Tibial nerve (tissue), 4 donors: ENCODE measurements around the gene LGALS14. TPM values are rescaled to one million over a fixed set of nuclear protein-coding genes. Genes with fewer than 3 reads are reported as not detected.

Experiments
- DNase-seq, 2 donors: peaks; one replicate each; pipeline ENCODE4 v3.0.0-alpha.2; 2019; ENCODE audit warnings: low spot score in 2 of 2
- H3K27ac ChIP-seq, 4 donors: fragments of 200-600 bp; sonication (generic) in 3 of 4; one replicate each; pipeline ENCODE4 v1.5.1; 2017 to 2019; ENCODE audit warnings: mild to moderate bottlenecking in 1 of 4
- H3K27me3 ChIP-seq, 2 donors: fragments of 200-600 bp; sonication (generic) in 1 of 2; one replicate each; pipeline versions ENCODE4 v1.5.1 to v1.6.0; 2017 to 2019
- H3K36me3 ChIP-seq, 3 donors: fragments of 200-600 bp; sonication (generic); one replicate each; pipeline ENCODE4 v1.5.1; 2018 to 2019
- H3K4me1 ChIP-seq, 4 donors: fragments of 200-600 bp; sonication (generic) in 3 of 4; one replicate each; pipeline ENCODE4 v1.5.1; 2017 to 2019
- H3K4me3 ChIP-seq, 4 donors: fragments of 200-600 bp; sonication (generic) in 3 of 4; one replicate each; pipeline ENCODE4 v1.5.1; 2017 to 2019; ENCODE audit warnings: mild to moderate bottlenecking in 1 of 4, moderate library complexity in 1 of 4
- H3K9me3 ChIP-seq, 4 donors: fragments of 200-600 bp; sonication (generic) in 3 of 4; one replicate each; pipeline ENCODE4 v1.5.1; 2017 to 2019
- CTCF ChIP-seq, 5 experiments: fragments of 200-600 bp in 3 of 5; fragments of 450-650 bp in 2 of 5; sonication (generic) in 3 of 5; IDR thresholded peaks; one replicate each; pipeline ENCODE4 v1.5.1; 2016 to 2019; ENCODE audit warnings: antibody characterized with exemption in 5 of 5, mild to moderate bottlenecking in 3 of 5, moderate library complexity in 2 of 5
- EP300 ChIP-seq, 2 donors: sonication (generic); formaldehyde crosslinking; IDR thresholded peaks; one replicate each; pipeline ENCODE4 v1.6.1; 2017; ENCODE audit warnings: antibody characterized with exemption in 2 of 2, mild to moderate bottlenecking in 1 of 2
- POLR2A ChIP-seq, 2 donors: fragments of 450-650 bp; IDR thresholded peaks; one replicate each; pipeline ENCODE4 v1.6.1; 2017; ENCODE audit warnings: antibody characterized with exemption in 2 of 2, mild to moderate bottlenecking in 2 of 2, moderate library complexity in 2 of 2
- WGBS, 2 donors: methylation state at CpG; one replicate each; pipeline ENCODE4 v1.1.5; 2018; 5-methylcytosine and 5-hydroxymethylcytosine counted together
- total RNA-seq, 4 donors: library from RNA; depleted of rRNA; stranded (reverse); fragments of >200 nt; gene quantifications; one replicate each; pipeline ENCODE4 v1.1.0, GENCODE V29; 2016

Gene LGALS14
- total RNA-seq, 4 donors from 2014 or later: not detected

GRCh38 chr19:39736088-39736487 lies 31.8 kb downstream of the LGALS14 start:
- H3K4me1 ChIP-seq: no peaks in the 10 kb centered on the region
- DNase-seq: no peak
- no peak overlapping the region for H3K27ac ChIP-seq
- H3K4me3 ChIP-seq: no peak overlapping the region
- no peaks in the 10 kb centered on the region for H3K9me3 ChIP-seq
- TF ChIP-seq CTCF (IDR thresholded peaks at IDR 0.05): no peak
- no peaks in the 10 kb centered on the region for H3K27me3 ChIP-seq
- 59 to 62% methylated on average over 5 of the region's 5 CpGs for WGBS, 2 donors
- no peaks in the 10 kb centered on the region for H3K36me3 ChIP-seq

GRCh38 chr19:39737351-39737750 lies 33.1 kb downstream of the LGALS14 start:
- DNase-seq: no peak
- no peak for TF ChIP-seq CTCF (IDR thresholded peaks at IDR 0.05)
- H3K36me3 ChIP-seq: no peaks in the 10 kb centered on the region
- H3K27ac ChIP-seq: no peak overlapping the region
- no peaks in the 10 kb centered on the region for H3K27me3 ChIP-seq
- no peaks in the 10 kb centered on the region for H3K9me3 ChIP-seq
- WGBS, 2 donors: 79 to 83% methylated on average over 2 to 3 of the region's 3 CpGs
- H3K4me1 ChIP-seq: no peaks in the 10 kb centered on the region
- no peak overlapping the region for H3K4me3 ChIP-seq

DNA sequence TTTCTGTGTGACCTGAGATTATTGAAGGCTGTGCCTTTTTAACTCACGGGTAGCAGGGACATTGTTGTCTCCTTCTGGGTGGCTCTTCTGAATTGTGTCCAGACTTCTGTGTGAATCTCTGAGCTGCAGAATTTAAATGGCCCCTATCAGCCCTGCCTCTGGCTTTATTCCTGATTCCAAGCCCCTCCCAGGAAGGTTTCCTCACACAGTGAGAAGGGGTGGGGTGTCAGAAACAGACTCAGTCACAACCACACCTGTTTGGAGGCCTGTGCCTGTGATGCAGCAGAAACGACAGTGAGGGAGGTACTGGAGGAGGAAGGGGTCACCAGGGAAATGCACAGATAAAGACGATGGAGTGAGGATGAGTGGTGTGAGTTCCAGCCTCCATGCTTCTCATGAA lies 33.6 kb downstream of the LGALS14 start, which contains the start of gene CLC:
CLC (minus strand) TSS at position 139 of the 400 bp plus-strand sequence; CDS start at position 62, 77 bp downstream.
- Histone ChIP-seq H3K9me3 (no peaks in the 10 kb centered on the region), H3K36me3 (no peaks in the 10 kb centered on the region), H3K27me3 (no peaks in the 10 kb centered on the region), H3K4me1 (no peaks in the 10 kb centered on the region), H3K4me3 (no peak within 1 kb of the TSS), H3K27ac (no peak within 1 kb of the TSS)
- TF ChIP-seq POLR2A (IDR thresholded peaks at IDR 0.05) (no peak), CTCF (IDR thresholded peaks at IDR 0.05) (no peak), EP300 (IDR thresholded peaks at IDR 0.05) (no peak)
- 39 to 46% methylated on average over 3 of the region's 3 CpGs for WGBS, 2 donors
- DNase-seq: no peak

GRCh38 chr19:39738814-39739213 lies 34.5 kb downstream of the LGALS14 start:
- Histone ChIP-seq H3K4me1 (no peaks in the 10 kb centered on the region), H3K4me3 (no peak overlapping the region), H3K27me3 (no peaks in the 10 kb centered on the region), H3K36me3 (no peaks in the 10 kb centered on the region), H3K9me3 (no peaks in the 10 kb centered on the region), H3K27ac (no peak overlapping the region)
- no peak for DNase-seq
- 36 to 47% methylated on average over 3 of the region's 3 CpGs for WGBS, 2 donors
- no peak for TF ChIP-seq EP300 (IDR thresholded peaks at IDR 0.05)
- TF ChIP-seq CTCF (IDR thresholded peaks at IDR 0.05): no peak
- no peak for TF ChIP-seq POLR2A (IDR thresholded peaks at IDR 0.05)

DNA sequence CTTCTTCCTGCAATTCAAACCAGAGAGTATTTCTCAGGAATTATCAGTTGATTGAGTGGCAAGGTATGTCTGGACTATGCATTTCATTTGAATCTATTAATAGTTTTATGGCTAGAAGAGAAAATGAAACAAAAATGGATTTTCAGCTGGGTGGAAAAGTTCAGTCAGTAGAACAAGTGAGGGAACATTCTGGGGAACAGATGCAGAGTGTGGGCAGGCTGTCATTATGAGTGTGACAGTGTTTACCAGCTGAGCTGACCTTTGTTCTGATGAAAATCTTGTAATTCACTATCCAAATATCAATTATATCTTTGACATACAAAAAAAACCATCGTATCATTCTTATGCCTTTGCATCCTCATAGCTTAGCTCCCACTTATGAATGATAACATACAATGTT lies 36.1 kb downstream of the LGALS14 start:
- Histone ChIP-seq H3K9me3 (no peaks in the 10 kb centered on the region), H3K4me3 (no peak overlapping the region)
- 83 to 92% methylated on average over 1 of the region's 1 CpG for WGBS, 2 donors

More for the DNA sequence above, 36.1 kb downstream of the LGALS14 start:
- H3K27me3 ChIP-seq: no peaks in the 10 kb centered on the region
- TF ChIP-seq CTCF (IDR thresholded peaks at IDR 0.05): no peak
- TF ChIP-seq EP300 (IDR thresholded peaks at IDR 0.05): no peak
- no peak for TF ChIP-seq POLR2A (IDR thresholded peaks at IDR 0.05)
- H3K4me1 ChIP-seq: no peaks in the 10 kb centered on the region
- H3K27ac ChIP-seq: no peak overlapping the region
- no peak for DNase-seq
- H3K36me3 ChIP-seq: no peaks in the 10 kb centered on the region
